Measurements from ENCODE around the gene DCUN1D2.

GRCh38 chr13:113470073-113470472, 20.4 kb downstream of the DCUN1D2 start:
- no peak for TF ChIP-seq CTCF (IDR thresholded peaks at IDR 0.05)
- no peak for TF ChIP-seq POLR2AphosphoS5 (IDR thresholded peaks at IDR 0.05)

Measured in upper lobe of left lung (tissue), 4 donors.